ENCODE results near the gene LRRC43. TPM values are rescaled to one million over a fixed set of nuclear protein-coding genes. Genes with fewer than 3 reads are reported as not detected.
A peak's percentile ranks its signal among the peaks of the same experiment; 100 is the strongest.

Gene LRRC43, protein sequence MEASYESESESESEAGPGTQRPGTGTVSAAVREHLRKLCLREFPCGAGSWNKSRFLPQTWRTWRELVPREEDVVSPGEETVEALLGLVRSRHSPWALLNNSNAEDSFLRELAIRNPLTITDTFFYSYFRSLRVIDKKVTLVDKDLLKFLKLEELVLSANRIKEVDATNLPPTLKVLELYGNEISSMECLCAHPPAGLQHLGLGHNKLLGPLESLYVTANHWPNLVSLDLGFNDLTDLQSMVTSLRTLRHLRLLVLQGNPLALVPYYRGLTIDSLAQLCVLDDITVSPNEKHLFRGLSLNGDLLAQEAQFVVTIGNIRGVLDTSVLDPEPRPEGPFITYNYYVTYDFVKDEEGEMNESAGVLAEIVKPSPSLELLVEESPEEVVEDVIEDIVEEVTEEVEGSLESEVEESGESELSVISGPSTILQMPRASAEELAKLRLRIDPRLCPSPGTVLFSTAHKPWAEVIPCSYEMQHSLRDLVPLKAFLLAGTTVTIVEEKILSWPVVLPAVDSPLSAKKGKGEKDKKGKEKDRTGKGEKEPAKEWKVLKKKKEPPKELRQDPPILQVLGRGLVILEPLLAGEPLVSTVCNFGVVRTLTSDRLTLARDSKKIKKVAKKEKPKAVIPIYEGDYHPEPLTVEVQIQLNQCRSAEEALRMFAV
- 1.6 and 1.7 TPM in 2 replicates for total RNA-seq

DNA sequence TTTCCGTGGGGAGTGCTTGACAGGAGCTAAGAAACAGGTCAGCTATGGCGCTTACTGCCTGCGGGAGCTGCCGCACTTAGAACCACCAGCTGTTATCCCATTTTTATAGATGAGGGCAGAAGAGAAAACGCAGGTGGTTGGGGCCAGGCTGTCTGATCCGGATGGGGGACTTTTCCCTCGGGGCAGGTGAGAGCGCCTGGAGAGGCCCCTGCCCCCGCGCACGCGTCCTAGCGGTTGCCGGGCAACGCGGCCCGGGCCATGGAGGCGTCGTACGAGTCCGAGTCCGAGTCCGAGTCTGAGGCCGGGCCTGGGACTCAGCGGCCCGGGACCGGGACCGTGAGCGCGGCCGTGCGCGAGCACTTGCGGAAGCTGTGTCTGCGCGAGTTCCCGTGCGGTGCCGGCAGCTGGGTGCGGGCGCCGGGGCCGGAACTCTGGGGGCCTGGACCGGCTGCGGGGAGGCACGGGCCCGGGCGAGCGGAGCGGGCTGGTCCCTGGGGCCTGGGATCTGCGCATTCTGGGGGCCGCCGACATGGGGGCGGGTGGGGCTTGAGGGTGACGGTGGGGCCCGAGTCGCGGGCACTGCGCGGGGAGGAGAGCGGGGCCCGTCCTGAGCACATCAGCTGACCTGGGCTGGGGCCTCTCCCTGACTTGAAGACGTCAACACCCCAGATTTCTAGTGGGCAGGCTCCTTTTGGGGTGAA, at the start of gene LRRC43:
Gene LRRC43 (plus strand): TSS at position 237 of the 701 bp plus-strand sequence. CDS start 22 bp downstream, at position 259.
- TF ChIP-seq, protein P1, sequence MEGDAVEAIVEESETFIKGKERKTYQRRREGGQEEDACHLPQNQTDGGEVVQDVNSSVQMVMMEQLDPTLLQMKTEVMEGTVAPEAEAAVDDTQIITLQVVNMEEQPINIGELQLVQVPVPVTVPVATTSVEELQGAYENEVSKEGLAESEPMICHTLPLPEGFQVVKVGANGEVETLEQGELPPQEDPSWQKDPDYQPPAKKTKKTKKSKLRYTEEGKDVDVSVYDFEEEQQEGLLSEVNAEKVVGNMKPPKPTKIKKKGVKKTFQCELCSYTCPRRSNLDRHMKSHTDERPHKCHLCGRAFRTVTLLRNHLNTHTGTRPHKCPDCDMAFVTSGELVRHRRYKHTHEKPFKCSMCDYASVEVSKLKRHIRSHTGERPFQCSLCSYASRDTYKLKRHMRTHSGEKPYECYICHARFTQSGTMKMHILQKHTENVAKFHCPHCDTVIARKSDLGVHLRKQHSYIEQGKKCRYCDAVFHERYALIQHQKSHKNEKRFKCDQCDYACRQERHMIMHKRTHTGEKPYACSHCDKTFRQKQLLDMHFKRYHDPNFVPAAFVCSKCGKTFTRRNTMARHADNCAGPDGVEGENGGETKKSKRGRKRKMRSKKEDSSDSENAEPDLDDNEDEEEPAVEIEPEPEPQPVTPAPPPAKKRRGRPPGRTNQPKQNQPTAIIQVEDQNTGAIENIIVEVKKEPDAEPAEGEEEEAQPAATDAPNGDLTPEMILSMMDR (IDR thresholded peaks at IDR 0.05; ENCODE audit: insufficient read depth, low read depth, low read length): no peak
- peak within 1 kb of the TSS; percentile 58 for H3K4me3 ChIP-seq (ENCODE audit: low read depth, low read length)
- peak; percentile 33 for DNase-seq (ENCODE audit: low read depth)

DNA sequence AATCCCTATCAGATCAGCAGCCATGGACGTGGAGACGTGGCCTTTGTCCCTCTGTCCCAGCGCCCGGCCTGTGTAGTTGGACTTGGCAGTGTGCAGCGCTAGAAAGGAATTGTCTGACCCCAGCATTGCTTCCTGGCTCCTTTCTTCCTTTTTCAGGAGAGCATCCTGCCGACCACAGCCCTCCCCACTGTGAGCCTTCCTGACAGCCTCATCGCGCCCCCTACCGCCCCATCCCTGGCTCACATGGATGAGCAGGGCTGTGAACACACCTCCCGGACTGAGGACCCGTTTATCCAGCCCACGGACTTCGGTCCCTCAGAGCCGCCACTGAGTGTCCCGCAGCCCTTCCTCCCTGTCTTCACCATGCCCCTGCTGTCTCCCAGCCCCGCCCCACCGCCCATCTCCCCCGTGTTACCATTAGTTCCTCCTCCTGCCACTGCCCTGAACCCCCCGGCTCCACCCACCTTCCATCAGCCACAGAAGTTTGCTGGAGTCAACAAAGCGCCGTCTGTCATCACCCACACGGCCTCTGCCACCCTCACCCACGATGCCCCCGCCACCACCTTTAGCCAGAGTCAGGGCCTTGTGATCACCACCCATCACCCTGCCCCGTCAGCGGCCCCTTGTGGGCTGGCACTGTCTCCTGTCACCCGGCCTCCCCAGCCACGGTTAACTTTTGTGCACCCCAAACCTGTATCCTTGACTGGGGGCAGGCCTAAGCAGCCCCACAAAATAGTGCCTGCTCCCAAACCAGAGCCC, 49.6 kb upstream of the LRRC43 start:
- no peak overlapping the region for H3K4me3 ChIP-seq (ENCODE audit: low read depth, low read length)
- TF ChIP-seq, protein P1 (IDR thresholded peaks at IDR 0.05; ENCODE audit: insufficient read depth, low read depth, low read length): no peak
- no peak for DNase-seq (ENCODE audit: low read depth)

DNA sequence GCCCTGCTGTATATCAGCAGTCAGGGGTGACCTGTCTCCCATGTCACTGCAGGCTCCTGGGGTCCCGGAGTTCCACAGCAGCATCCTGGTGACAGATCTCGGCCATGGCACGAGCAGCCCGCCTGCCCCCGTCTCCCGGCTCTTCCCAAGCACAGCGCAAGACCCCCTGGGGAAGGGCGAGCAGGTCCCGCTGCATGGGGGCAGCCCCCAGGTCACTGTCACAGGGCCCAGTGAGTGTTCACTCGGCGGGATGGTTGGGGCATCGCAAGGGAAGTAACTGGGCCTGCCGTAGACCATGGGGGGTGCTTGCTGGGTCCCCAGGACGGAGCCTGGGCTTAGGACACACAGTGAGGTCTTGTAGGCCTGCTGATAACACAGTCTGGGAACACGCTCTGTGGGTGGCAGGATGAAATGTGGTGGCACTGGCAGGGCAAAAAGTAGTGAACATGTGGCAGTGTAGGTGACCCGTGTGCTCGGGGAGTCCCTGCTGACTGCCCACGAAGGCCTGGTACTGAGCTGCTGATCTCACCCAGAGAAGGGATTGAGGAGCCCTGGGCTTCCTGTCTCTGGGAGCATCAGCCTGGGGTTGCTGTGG, 47.4 kb upstream of the LRRC43 start:
- TF ChIP-seq, protein P1 (IDR thresholded peaks at IDR 0.05; ENCODE audit: insufficient read depth, low read depth, low read length): no peak
- no peak for DNase-seq (ENCODE audit: low read depth)
- no peak overlapping the region for H3K4me3 ChIP-seq (ENCODE audit: low read depth, low read length)

DNA sequence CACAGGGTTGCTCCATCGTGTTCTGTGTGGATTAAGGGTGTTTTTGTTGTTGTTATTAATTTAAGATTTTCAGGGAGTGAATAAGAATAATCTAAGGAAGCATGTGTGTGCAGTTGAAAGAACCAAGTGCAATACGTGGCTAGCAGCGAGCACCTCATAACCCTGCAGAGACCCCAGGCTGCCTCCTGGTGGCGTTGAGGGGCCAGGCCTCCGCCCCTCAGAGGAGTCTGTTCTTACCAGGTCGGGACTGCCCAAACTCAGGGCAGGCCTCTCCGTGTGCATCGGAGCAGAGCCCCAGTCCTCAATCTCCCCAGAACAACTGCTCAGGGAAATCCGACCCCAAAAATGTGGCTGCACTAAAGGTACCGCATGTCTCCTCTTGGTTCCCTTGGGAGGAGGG, 45.7 kb upstream of the LRRC43 start:
- DNase-seq (ENCODE audit: low read depth): no peak
- H3K4me3 ChIP-seq (ENCODE audit: low read depth, low read length): no peak overlapping the region
- TF ChIP-seq, protein P1 (IDR thresholded peaks at IDR 0.05; ENCODE audit: insufficient read depth, low read depth, low read length): no peak

DNA sequence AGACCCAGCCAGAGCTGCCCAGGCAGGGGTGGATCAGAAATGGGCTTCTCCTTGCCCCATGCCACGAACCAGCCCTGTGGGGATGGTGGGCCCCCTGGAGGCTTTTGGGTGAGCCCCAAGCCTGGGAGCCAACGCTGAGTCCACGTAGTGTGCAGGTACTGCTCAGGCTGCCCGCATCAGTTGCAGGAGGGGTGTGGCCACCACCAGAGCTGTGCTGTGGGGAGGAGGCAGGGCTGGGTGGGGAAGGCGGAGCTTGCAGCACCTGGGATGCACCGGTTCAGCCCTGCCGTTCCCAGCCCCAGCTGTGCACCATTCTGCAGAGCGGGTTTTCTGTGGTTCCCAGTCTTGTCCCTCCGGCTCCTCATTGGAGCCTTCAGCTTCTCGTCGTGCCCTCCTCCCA, 45.2 kb upstream of the LRRC43 start:
- TF ChIP-seq, protein P1 (IDR thresholded peaks at IDR 0.05; ENCODE audit: insufficient read depth, low read depth, low read length): no peak
- DNase-seq (ENCODE audit: low read depth): no peak
- no peak overlapping the region for H3K4me3 ChIP-seq (ENCODE audit: low read depth, low read length)

DNA sequence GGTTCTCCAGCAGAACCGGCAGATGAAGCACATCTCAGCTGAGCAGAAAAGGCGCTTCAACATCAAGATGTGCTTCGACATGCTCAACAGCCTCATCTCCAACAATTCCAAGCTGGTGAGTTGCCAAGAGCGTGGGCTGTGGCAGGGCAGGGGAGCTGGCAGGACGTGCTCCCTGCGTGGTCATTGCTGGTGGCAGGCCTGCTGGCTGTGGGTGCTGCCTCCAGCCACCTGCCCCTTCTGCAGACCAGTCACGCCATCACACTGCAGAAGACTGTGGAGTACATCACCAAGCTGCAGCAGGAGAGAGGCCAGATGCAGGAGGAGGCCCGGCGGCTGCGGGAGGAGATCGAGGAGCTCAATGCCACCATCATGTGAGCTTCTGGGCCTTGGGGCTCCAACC, 44.7 kb upstream of the LRRC43 start:
- no peak for DNase-seq (ENCODE audit: low read depth)
- TF ChIP-seq, protein P1 (IDR thresholded peaks at IDR 0.05; ENCODE audit: insufficient read depth, low read depth, low read length): no peak
- H3K4me3 ChIP-seq (ENCODE audit: low read depth, low read length): no peak overlapping the region

All from fibroblast of villous mesenchyme (primary cell).